H1 (cell line): ENCODE data around the gene FAM240A.

Experiments used
- CHD2 ChIP-seq: IDR thresholded peaks from 2 replicates; pipeline ENCODE4 v1.6.1; 2012; ENCODE audit warnings: low read length, improper control_type of control experiment
- GABPA ChIP-seq: IDR thresholded peaks from 2 replicates; pipeline ENCODE4 v1.6.1; 2011; ENCODE audit warnings: mild to moderate bottlenecking, low read length, moderate library complexity, borderline replicate concordance; ENCODE audit not compliant: insufficient read depth
- JUND ChIP-seq: IDR thresholded peaks from 2 replicates; pipeline ENCODE4 v1.6.1; 2011; ENCODE audit warnings: mild to moderate bottlenecking, improper control_type of control experiment, low read length
- MAX ChIP-seq: IDR thresholded peaks from 2 replicates; pipeline ENCODE4 v1.6.1; 2012; ENCODE audit warnings: inconsistent platforms
- POLR2A ChIP-seq, 2 experiments: IDR thresholded peaks; 1 replicate in 1 of 2; 2 replicates in 1 of 2; pipeline ENCODE4 v1.6.1; 2011; ENCODE audit warnings: low read depth in 2 of 2, low read length in 2 of 2, mild to moderate bottlenecking in 2 of 2; ENCODE audit errors: control extremely low read depth in 1 of 2
- POLR2AphosphoS5 ChIP-seq: IDR thresholded peaks from 2 replicates; pipeline ENCODE4 v1.6.1; 2011; ENCODE audit warnings: low read depth, low read length
- RBBP5 ChIP-seq: IDR thresholded peaks from 2 replicates; pipeline ENCODE4 v1.7.1; 2012; ENCODE audit warnings: low read depth, mild to moderate bottlenecking, inconsistent platforms, low read length, moderate library complexity, borderline replicate concordance
- RFX5 ChIP-seq: IDR thresholded peaks from 2 replicates; pipeline ENCODE4 v1.6.1; 2011; ENCODE audit warnings: low read depth, low read length, improper control_type of control experiment, borderline replicate concordance
- SRF ChIP-seq: IDR thresholded peaks from 2 replicates; pipeline ENCODE4 v1.6.1; 2011; ENCODE audit warnings: mild to moderate bottlenecking, low read depth, low read length, moderate library complexity

- no peak for TF ChIP-seq POLR2A (IDR thresholded peaks at IDR 0.05; ENCODE audit: control extremely low read depth in 1 of 2, low read depth in 2 of 2, low read length in 2 of 2)
- TF ChIP-seq MAX = no peak
- TF ChIP-seq GABPA = no peak
- no peak for TF ChIP-seq JUND
- TF ChIP-seq POLR2AphosphoS5 = no peak
- TF ChIP-seq RFX5 = no peak
- TF ChIP-seq CHD2 = no peak
- no peak for TF ChIP-seq RBBP5
- TF ChIP-seq SRF = no peak
Observed at GRCh38 chr3:46614431-46614830, 2.1 kb downstream of the FAM240A start.
